HCEC 1CT (cell line): ENCODE data around the gene SLC12A4.

Source experiments
- DNase-seq: peaks from one replicate; pipeline ENCODE4 v3.0.0-alpha.2; 2017

The SLC12A4 gene

DNA sequence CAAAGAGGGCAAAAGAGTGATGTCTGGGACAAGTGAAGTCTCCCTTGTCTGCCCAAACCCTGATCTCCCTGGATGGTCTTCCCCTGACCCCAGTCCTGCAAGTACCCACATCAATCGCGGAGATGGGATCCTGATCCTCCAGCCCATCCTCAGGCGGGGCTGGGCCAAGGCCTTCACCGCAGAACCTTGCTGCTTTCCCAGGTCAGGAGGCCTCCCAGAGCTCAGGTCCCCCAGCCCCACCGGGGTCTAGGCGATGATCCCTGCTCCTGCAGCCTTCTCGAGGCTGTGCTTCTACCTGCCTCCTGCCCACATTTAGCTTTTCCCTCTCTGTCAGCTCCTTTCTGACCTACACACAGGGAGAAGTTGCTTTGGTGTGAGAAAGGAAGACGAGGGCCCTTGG is 6.3 kb downstream of the SLC12A4 start:
- DNase-seq: no peak

DNA sequence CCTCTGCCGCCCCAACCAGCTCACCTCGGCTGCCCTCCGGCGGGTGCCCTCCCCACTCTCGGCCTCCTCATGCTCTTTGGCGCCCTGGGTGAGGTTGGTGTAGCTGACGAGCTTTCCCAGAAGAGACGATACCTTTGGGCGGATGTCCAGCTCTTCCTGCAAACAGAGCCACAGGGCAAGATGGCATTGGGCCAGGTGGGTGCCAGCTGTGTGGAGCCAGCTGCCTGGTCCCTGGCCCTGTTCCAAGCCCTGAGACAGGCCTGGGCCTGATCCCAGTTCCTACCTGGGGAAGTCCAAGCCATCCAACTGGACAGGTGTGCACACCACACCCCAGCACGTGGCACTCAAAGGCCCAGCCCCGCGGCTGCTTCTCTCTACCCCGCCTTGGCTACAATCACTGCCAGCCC is 6.9 kb downstream of the SLC12A4 start:
- no peak for DNase-seq

GRCh38 chr16:67959536-67960329 is 8.7 kb downstream of the SLC12A4 start:
- DNase-seq: peak; percentile 81

DNA sequence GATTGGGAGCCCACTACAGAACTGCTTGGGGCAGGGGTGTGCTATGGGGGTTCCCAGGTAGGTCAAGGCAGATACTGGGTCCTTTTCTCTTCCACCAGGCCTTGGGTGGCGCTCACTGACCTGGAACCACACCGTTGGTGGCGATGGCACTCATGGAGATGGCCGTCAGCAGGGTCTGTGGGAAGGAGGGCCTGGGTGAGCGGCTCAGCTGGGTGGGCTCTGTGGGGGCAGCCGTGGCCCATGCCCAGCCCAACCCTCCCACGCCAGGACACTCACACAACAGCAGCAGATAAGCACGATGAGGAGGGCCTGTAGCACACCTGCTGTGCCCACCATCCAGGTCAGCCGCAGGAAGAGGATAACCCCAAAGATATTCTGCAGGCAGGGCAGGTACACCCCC is 10.8 kb downstream of the SLC12A4 start:
- no peak for DNase-seq

GRCh38 chr16:67954421-67955196 is 13.8 kb downstream of the SLC12A4 start:
- no peak for DNase-seq

- DNase-seq: no peak
These were observed 14.6 kb downstream of the SLC12A4 start for GRCh38 chr16:67953641-67954375.

- no peak for DNase-seq
These were observed 17.0 kb downstream of the SLC12A4 start for GRCh38 chr16:67951485-67951884.

DNA sequence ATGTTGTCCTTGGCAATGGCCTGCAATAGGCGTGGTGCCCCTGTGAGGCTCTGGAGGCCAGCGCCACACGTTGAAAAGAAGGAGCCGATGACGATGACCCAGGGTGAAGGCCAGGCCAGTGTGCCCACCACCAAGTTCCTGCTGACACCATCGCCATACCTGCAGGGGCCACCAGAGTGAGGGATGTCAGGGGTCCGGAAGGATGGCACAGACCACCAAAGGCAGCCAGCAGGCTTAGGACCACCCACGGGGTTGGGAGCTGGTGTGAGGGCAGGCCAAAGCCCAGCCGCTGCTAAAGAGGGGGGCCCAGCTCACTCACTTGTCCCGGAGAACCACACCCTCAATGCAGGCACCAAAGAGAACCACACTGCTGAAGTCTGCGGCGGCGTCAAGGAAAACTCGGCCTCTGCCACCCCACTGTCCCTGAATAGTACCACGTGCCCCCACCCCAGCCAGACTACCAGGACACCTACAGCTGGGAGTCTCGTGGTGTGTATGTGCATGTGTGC is 18.0 kb downstream of the SLC12A4 start:
- no peak for DNase-seq

GRCh38 chr16:67949645-67950044 is 18.8 kb downstream of the SLC12A4 start:
- DNase-seq: no peak

DNA sequence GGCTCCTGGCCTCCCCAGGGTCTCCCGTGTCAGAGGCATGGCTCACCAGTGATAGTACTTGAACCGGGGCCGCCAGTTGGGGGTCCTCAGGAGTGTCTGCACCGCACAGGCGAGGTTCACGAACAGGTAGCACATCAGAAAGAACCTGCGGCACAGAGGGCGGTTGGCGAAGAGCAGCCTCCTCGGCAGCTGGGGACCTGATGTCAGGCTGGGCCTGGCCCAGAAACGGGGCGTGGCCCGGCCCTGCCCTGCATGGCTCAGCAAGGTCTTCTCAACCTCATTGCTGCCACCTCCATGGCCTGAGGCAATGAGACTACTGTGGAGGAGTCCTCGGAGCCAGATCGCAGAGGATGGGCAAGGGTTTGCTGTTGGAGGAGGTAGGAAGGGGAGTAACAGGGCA is 20.4 kb downstream of the SLC12A4 start:
- DNase-seq: no peak

DNA sequence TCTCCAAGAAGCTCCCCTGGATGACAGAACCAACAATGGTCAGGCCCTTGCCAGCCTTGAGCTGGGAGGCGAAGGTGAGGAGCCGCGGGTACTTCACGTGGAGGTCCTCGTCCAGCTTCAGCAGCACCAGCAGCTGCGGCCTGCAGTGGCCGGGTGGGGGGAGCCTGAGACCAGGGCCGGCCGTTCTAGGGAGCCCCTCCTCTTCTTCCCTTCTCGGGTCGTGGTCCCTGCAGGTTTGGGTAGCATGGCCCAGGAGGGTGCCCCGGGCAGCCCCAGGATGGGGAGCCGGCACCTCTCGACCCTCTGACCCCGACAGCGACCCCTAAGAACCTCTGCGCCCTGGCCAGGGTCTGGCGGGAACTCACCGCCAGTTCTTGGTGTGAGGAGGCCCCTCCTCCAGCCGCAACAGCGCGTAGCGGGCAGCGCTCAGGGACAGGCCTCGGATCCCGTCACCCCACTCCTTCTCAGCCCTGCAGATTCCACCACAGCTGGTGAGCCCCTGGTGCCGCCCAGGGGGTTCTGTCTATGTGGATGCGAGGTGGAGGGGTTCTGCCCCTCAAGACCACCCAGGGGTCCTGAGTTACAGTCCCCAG is 21.4 kb downstream of the SLC12A4 start:
- DNase-seq: no peak

DNA sequence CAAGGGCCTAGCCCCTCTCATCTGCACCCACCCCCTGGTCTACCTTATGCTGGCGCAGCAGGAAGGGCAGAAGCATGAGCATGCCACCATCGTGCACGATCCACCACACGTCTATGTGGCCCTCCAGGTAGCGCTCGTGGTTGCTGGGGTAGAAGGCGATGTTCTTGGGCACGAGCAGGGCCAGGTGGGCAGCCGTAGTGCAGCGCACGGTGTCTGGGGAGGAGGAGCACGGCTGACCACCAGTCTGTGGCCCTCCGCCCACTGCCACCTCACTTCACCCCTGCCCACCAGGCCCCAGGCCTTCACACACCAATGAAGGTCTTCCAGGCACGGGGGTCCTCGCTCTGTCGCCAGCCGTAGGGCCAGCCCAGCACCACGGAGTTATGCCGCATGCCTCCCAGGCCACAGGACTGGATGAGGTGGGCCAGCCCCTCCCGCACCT is 22.3 kb downstream of the SLC12A4 start:
- no peak for DNase-seq

GRCh38 chr16:67945392-67945933 is 23.0 kb downstream of the SLC12A4 start:
- DNase-seq: no peak

- DNase-seq: no peak
These were observed 23.6 kb downstream of the SLC12A4 start for GRCh38 chr16:67944690-67945391.

DNA sequence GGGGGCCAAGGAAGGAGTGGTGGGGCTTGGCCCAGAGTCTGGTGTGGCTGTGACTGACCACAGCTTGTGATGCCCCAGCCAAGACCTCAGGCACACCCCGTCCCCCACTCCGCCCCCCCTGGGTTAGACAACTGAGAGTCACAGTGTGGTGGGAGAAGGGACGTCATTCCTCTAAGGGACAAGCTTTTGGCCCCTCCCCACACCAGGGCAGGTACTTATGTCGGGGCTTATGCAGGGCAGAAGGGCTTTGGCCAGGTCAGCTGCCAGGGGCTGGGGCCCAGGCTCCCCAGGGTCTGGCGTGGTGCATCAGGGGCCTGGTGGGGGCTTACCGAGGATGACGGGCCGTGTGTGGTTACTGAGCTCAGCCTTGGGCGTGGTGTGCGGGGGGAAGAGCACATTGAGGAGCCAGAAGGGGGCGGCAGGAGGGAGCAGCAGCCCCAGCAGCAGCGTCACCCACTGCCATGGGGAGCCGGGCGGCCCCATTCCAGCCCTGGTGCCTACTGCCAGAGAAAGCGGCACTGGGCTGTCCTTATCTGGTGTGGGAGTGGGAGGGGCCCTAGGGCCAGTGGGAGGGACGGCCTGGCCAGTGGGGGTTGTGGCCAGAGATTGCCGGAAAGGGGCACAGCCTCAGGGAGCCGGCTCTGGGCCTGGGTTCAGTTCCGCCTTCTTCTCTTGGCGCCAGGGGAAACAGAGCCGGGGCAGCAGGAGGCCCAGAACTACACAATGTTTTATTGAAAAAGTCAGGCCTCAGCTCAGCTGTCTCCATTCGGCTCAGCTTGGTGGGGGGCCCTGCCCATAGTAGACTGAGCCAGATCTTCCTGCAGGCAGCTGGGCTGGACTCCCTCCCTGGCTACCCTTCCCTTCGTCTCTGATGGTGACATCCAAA is 24.6 kb downstream of the SLC12A4 start, which contains the start of gene LCAT:
TSS of gene LCAT (minus strand) at position 502 of the 886 bp plus-strand sequence. CDS start at position 483, 19 bp downstream.
- no peak for DNase-seq

- no peak for DNase-seq
These were observed 25.2 kb downstream of the SLC12A4 start for GRCh38 chr16:67943256-67943618.

- no peak for DNase-seq
These were observed 25.8 kb downstream of the SLC12A4 start for GRCh38 chr16:67942510-67943255.

- peak; percentile 24 for DNase-seq
These were observed 26.3 kb downstream of the SLC12A4 start for GRCh38 chr16:67942200-67942509.

DNA sequence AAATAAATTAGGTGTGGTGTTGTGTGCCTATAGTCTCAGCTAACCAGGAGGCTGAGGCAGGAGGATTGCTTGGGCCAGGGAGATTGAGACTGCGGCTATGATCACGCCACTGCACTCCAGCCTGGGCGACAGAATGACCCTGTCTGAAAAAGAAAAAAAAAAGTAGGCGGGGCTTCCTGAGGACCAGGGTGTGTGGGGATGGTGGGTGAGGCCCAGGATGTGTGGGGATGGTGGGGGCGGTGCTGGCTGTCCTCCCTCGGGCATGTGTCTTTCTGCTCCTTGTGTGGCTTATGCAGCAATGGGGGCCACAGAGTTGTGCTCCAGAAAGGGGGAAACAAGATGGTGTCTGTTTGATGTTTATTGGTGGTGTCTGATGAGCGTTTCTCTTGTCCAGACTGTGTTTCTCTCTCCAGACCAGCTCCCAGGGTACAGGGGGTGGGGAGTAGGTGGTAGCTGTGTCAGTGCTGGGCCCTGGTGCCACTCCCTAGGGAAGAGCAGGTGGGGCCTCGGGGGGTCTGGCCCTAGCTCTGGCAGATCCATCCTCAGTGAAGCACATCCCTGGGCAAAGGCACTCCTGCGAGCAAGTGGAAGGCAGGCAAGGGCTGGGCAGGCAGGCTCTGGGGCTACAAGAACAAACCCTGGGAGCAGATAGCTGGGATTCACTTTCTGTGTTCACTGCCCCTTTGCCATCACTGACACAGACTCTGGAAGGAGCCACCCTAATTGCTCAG is 26.8 kb downstream of the SLC12A4 start:
- DNase-seq: no peak
